OCI-LY7 (cell line): Measurements from ENCODE around the gene CREB3L1.

Experiments
- EZH2phosphoT487 ChIP-seq: fragments of 200-600 bp; sonication (generic); IDR thresholded peaks from 2 replicates; pipeline ENCODE4 v1.6.1; 2018; ENCODE audit warnings: low read depth, borderline replicate concordance, mild to moderate bottlenecking, mixed run types, antibody characterized with exemption, low read length, moderate library complexity, mixed read lengths
- TF ChIP-seq, protein P1 (sequence below): fragments of 200-600 bp; sonication (generic); conservative IDR thresholded peaks from 2 replicates; pipeline ENCODE4 v1.5.1; 2014; ENCODE audit warnings: mild to moderate bottlenecking, antibody characterized with exemption, low read length, moderate library complexity, mixed read lengths

- TF ChIP-seq, protein P1, sequence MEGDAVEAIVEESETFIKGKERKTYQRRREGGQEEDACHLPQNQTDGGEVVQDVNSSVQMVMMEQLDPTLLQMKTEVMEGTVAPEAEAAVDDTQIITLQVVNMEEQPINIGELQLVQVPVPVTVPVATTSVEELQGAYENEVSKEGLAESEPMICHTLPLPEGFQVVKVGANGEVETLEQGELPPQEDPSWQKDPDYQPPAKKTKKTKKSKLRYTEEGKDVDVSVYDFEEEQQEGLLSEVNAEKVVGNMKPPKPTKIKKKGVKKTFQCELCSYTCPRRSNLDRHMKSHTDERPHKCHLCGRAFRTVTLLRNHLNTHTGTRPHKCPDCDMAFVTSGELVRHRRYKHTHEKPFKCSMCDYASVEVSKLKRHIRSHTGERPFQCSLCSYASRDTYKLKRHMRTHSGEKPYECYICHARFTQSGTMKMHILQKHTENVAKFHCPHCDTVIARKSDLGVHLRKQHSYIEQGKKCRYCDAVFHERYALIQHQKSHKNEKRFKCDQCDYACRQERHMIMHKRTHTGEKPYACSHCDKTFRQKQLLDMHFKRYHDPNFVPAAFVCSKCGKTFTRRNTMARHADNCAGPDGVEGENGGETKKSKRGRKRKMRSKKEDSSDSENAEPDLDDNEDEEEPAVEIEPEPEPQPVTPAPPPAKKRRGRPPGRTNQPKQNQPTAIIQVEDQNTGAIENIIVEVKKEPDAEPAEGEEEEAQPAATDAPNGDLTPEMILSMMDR, result no peak
- no peak for TF ChIP-seq EZH2phosphoT487
Measured at GRCh38 chr11:46334211-46334610, 56.7 kb downstream of the CREB3L1 start.
